ENCODE measurements around the gene GSG1L2.
"Not testable (repeated sequence)": the region's sequence is repeated elsewhere in the genome, so short reads cannot be mapped to it uniquely, and the experiment has no call there.

GSG1L2 gene

DNA sequence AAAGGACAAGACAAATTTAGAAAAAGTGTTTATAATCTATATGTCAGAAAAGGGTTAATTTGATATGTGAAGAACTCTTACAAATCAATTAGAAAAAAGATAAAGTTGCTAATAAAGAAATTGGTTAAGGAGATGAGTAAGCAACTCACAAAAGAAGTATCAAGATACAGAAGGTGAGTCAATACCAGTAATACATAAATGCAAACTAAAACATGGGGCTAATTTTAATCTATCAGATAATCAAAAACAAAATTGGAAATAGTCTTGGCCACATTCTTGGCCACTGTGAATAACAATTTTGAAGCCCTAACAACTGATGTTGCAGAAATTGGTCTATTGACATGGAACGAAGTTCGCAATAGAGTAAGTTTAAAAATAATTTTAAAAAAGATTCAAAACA lies 37.3 kb downstream of the GSG1L2 start:
- no peak for DNase-seq

DNA sequence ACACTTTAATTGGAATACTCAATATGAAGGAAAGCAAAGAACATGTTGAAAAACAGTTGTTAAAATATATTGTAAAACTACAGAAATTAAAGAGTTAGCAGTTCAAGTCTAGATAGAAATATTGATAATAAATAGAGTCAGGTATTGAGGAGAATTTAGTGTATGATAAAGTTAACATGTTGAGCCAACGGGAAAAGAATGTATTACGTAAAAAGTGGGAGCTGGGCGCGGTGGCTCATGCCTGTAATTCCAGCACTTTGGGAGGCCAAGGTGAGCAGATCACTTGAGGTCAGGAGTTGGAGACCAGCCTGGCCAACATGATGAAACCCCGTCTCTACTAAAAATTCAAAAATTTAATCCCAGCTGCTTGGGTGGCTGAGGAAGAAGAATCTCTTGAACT lies 38.4 kb downstream of the GSG1L2 start:
- not testable (repeated sequence) for DNase-seq

GRCh38 chr17:9783050-9783449 lies 38.8 kb downstream of the GSG1L2 start:
- DNase-seq: no peak

DNA sequence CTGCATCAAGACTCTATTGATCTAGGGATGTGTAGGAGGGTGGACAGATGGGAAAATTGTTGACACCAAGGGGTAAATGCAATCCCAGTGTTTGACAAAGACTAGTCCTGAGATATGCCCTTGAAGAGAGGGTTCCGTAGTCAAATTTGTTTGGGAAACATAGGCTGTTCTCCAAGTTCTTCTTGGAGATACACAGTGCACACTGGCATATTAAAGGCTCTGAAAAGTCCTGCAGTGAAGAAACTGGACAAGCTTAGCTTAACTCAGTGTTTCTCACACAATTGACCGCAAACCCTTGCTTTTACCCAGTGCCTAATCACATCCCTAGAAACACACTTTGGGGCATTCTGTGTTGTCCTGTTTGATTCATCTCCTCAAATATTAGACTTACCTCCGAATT lies 41.3 kb downstream of the GSG1L2 start:
- no peak for DNase-seq

- DNase-seq: no peak
These were observed 45.0 kb downstream of the GSG1L2 start for GRCh38 chr17:9776911-9777310.

GRCh38 chr17:9772658-9773057 lies 49.2 kb downstream of the GSG1L2 start:
- no peak for DNase-seq

DNA sequence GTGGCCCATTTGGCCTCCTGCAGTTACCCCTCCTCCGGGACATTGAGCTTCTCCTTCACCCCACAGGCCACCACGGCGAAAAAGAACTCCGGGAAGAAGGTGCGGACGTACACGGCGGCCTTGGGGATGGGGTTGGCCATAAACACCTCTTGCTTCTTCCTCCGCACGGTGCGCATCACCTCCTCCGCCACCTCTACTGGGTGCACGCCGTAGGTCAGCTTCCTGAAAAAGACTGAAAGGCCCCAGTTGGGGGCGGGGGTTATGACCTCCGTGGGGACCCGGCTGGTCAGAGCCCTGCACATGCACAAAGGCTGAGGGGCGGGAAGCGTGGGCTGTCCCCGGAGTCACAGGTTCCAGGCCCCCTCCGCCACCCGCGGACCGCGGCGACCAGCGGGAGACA lies 50.4 kb downstream of the GSG1L2 start:
- DNase-seq: no peak

DNA sequence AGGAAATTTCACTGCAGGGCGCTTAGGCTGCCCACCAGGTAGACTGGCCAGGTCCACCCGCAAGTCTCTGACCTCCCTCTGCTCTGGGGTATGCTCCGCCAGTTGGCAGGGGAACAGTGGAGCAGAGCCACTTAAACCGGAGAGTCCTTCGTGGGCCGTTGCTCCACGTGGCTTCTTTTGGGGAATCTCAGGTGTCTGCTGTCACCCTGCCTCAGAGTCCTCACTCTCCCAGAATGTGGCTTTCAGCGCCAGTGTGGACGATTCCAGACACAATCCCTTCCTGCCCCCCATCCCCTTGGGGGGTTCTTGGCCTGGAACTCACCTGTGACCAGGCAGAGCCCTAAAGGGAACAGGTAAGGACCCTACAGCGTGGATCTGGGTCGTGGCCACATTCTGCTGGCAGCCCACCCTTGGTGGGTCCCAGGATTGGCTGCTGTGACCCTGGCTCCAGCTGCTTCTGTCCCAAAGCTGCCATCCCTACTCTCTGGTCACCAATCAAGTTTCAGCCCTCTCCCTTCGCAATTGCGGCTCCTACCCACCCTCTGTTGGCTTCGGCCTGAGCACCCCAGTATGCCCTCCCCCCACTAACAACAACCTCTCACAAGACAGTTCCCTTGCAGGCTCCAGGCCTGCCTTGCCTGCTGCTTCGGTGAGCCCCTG lies 52.7 kb downstream of the GSG1L2 start:
- no peak for DNase-seq

GRCh38 chr17:9768381-9768934 lies 53.4 kb downstream of the GSG1L2 start:
- DNase-seq: no peak

GRCh38 chr17:9767432-9767991 lies 54.4 kb downstream of the GSG1L2 start:
- DNase-seq: no peak

DNA sequence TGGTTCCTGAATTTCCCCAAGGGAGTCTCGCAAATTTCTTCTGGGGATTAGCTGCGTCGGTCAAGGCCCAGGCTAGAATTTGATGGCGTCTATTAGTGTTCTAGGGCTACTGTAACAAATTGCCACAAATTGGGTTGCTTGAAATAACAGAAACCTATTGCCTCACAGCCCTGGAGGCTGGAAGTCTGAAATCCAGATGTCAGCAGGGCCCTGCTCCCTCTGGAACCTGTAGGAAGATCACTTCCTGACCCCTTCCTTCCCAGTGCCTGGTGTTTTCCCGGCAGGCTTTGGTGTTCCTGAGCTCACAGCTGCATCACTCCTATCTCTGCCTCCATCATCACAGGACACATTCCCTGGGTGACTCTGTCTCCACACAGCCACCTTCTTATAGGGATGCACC lies 54.9 kb downstream of the GSG1L2 start:
- DNase-seq: no peak

- DNase-seq: no peak
These were observed 56.6 kb downstream of the GSG1L2 start for GRCh38 chr17:9765322-9765721.

DNA sequence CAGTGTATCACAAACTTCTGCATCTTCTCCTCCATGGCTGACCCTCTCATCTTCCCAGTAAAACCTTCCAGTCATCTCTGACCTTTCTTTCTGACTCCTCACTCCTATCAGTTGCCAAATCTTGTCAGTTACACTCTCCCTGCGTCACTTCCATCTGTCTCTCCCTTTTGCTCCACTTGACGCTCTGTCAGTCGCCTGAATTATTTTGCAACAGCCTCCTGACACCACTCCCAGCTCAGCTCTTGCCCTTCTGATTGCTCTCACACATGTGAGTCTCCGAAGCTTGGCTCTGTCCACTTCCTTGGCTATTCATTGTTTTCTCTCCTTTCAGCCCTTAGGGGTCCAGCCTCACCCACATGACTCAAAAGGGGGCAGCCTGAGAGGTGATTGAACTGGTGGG lies 58.2 kb downstream of the GSG1L2 start:
- no peak for DNase-seq

GRCh38 chr17:9760266-9760665 lies 61.6 kb downstream of the GSG1L2 start:
- no peak for DNase-seq

- no peak for DNase-seq
These were observed 66.8 kb downstream of the GSG1L2 start for GRCh38 chr17:9755083-9755482.

Measured in NCI-H1105 (cell line).